Natural killer cell (primary cell): Measurements from ENCODE around the gene MYO1E. TPM values are rescaled to one million over a fixed set of nuclear protein-coding genes. Genes with fewer than 3 reads are reported as not detected.
A peak's percentile ranks its signal among the peaks of the same experiment; 100 is the strongest.
"Not testable (repeated sequence)": the region's sequence is repeated elsewhere in the genome, so short reads cannot be mapped to it uniquely, and the experiment has no call there.

ENCODE experiments used
- ATAC-seq, 3 donors: fragments of 150-1000 bp in 2 of 3; fragments of 200-7000 bp in 1 of 3; cut with Tn5 transposase; 1 replicate in 1 of 3; 2 replicates in 2 of 3; pipeline ENCODE4 v1.10.0; 2021; ENCODE audit warnings: mild to moderate bottlenecking in 2 of 3, moderate library complexity in 2 of 3
- DNase-seq, 2 donors: peaks; one replicate each; pipeline versions ENCODE4 v3.0.0 to v3.0.0-alpha.2; 2013 to 2021; ENCODE audit warnings: mixed read lengths in 1 of 2
- H3K27ac ChIP-seq: one replicate; pipeline ENCODE4 v1.5.1; 2013; ENCODE audit warnings: mild to moderate bottlenecking, low read length
- H3K27me3 ChIP-seq: one replicate; pipeline ENCODE4 v1.6.1; 2013; ENCODE audit warnings: low read length; ENCODE audit not compliant: control insufficient read depth, insufficient read depth
- H3K36me3 ChIP-seq: one replicate; pipeline ENCODE4 v1.6.1; 2013; ENCODE audit warnings: low read length; ENCODE audit not compliant: control insufficient read depth, insufficient read depth
- H3K4me1 ChIP-seq: one replicate; pipeline ENCODE4 v1.6.1; 2013; ENCODE audit warnings: low read length; ENCODE audit not compliant: control insufficient read depth, insufficient read depth
- H3K4me3 ChIP-seq: one replicate; pipeline ENCODE4 v1.5.1; 2013; ENCODE audit warnings: low read length
- H3K9me3 ChIP-seq: one replicate; pipeline ENCODE4 v1.6.1; 2013; ENCODE audit warnings: low read length; ENCODE audit not compliant: control insufficient read depth, insufficient read depth
- H3K27ac Mint-ChIP-seq, 2 donors: one replicate each; pipeline ENCODE4 v1.8.0; 2022; ENCODE audit warnings: mild to moderate bottlenecking in 2 of 2, mixed read lengths in 2 of 2, moderate library complexity in 1 of 2
- H3K27me3 Mint-ChIP-seq, 2 donors: one replicate each; pipeline ENCODE4 v1.8.0; 2022; ENCODE audit warnings: low read depth in 2 of 2, mixed read lengths in 2 of 2
- H3K36me3 Mint-ChIP-seq: one replicate; pipeline ENCODE4 v1.8.0; 2022; ENCODE audit warnings: mixed read lengths
- H3K4me1 Mint-ChIP-seq, 2 donors: one replicate each; pipeline ENCODE4 v1.8.0; 2022; ENCODE audit warnings: mixed read lengths in 2 of 2
- H3K4me3 Mint-ChIP-seq: one replicate; pipeline ENCODE4 v1.8.0; 2022; ENCODE audit warnings: mild to moderate bottlenecking, moderate library complexity, mixed read lengths
- H3K9me3 Mint-ChIP-seq, 2 donors: one replicate each; pipeline ENCODE4 v1.8.0; 2022; ENCODE audit warnings: mixed read lengths in 2 of 2
- WGBS: methylation state at CpG from one replicate; pipeline ENCODE4 v1.1.7; 2013; ENCODE audit warnings: missing lambda C conversion rate; ENCODE audit not compliant: insufficient coverage; 5-methylcytosine and 5-hydroxymethylcytosine counted together
- intact Hi-C: fragments of 100-400 bp; cut with micrococcal nuclease; formaldehyde crosslinking; loops from one replicate; pipeline ENCODE4 v1.14.2; 2022
- total RNA-seq, 4 donors: library from RNA; stranded (reverse); fragments of 120-200 nt in 1 of 4; gene quantifications; one replicate each; pipeline versions ENCODE4 v1.2.3 to v1.2.4, GENCODE V29; 2013 to 2022
- TF ChIP-seq, protein P1 (sequence below): fragments of 200-600 bp; IDR thresholded peaks from one replicate; pipeline ENCODE4 v1.8.0; 2022; ENCODE audit warnings: antibody characterized with exemption

MYO1E gene
- total RNA-seq, 3 donors from 2014 or later (not counting 1 experiment from before 2014, with no cell fraction given): 16.1 to 39.4 (median 22.7) TPM

DNA sequence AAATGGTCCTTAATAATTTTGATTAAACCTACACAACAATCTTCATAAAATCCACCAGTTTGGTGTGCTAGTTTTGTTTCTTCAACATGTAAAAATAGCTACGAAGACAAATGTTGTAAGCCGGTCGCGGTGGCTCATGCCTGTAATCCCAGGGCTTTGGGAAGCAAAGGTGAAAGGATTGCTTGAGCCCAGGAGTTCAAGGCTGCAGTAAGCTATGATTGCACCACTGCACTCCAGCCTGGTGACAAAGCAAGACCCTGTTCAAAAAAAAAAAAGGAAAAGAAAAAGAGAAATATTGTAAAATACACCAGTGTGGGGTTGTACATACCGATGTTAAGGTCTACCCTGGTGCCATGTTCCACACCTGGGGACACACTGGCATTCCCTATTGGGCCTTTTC, 91.0 kb downstream of the MYO1E start:
- no peaks in the 10 kb centered on the region for H3K9me3 Mint-ChIP-seq
- TF ChIP-seq, protein P1, sequence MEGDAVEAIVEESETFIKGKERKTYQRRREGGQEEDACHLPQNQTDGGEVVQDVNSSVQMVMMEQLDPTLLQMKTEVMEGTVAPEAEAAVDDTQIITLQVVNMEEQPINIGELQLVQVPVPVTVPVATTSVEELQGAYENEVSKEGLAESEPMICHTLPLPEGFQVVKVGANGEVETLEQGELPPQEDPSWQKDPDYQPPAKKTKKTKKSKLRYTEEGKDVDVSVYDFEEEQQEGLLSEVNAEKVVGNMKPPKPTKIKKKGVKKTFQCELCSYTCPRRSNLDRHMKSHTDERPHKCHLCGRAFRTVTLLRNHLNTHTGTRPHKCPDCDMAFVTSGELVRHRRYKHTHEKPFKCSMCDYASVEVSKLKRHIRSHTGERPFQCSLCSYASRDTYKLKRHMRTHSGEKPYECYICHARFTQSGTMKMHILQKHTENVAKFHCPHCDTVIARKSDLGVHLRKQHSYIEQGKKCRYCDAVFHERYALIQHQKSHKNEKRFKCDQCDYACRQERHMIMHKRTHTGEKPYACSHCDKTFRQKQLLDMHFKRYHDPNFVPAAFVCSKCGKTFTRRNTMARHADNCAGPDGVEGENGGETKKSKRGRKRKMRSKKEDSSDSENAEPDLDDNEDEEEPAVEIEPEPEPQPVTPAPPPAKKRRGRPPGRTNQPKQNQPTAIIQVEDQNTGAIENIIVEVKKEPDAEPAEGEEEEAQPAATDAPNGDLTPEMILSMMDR: no peak
- Histone ChIP-seq H3K4me3 (no peak overlapping the region), H3K9me3 (no peaks in the 10 kb centered on the region), H3K36me3 (no peaks in the 10 kb centered on the region), H3K4me1 (peaks cover 8% of the 10 kb centered on the region), H3K27me3 (no peaks in the 10 kb centered on the region), H3K27ac (no peak overlapping the region)
- 97% methylated on average over 5 of the region's 5 CpGs for WGBS
- no peaks in the 10 kb centered on the region for H3K36me3 Mint-ChIP-seq
- no peaks in the 10 kb centered on the region for H3K27me3 Mint-ChIP-seq
- no peak for DNase-seq
- ATAC-seq: no peak
- peaks cover 24 to 26% of the 10 kb centered on the region in 2 donors for H3K4me1 Mint-ChIP-seq
- peak overlapping the region; percentile 62 to 74 for H3K27ac Mint-ChIP-seq
- H3K4me3 Mint-ChIP-seq: no peak overlapping the region
- intact Hi-C loops: no loop called here

DNA sequence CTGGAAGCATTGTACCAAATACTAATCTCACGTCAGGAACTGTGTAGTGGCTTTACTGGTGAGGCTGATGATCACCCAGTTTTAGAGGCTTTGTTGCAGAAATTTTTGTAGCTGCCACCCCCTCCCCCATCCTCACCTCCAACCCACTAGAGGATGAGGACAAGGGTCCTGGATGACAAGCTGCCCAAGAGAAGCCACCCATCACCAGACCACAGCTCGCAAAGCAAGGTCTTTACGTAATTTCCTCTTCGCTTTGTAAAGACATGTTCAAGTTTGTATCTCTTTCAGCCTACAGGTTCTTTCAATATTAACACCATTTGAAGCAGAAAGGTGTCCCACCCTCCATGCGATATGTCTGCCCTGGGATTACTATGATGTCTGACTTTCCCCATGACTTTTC, 91.8 kb downstream of the MYO1E start:
- H3K4me1 ChIP-seq: peaks cover 8% of the 10 kb centered on the region
- H3K4me1 Mint-ChIP-seq: peaks cover 24 to 26% of the 10 kb centered on the region in 2 donors
- no peaks in the 10 kb centered on the region for H3K27me3 ChIP-seq
- WGBS: 55% methylated on average over 5 of the region's 5 CpGs
- no peak for DNase-seq
- intact Hi-C loops: no loop called here
- TF ChIP-seq, protein P1: no peak
- ATAC-seq: peak; percentile 65 to 91 (median 87)
- peak overlapping the region; percentile 38 for H3K27ac ChIP-seq
- H3K36me3 Mint-ChIP-seq: no peaks in the 10 kb centered on the region
- peak overlapping the region; percentile 49 to 74 for H3K27ac Mint-ChIP-seq
- no peaks in the 10 kb centered on the region for H3K36me3 ChIP-seq
- no peaks in the 10 kb centered on the region for H3K9me3 Mint-ChIP-seq
- H3K27me3 Mint-ChIP-seq: no peaks in the 10 kb centered on the region
- no peak overlapping the region for H3K4me3 ChIP-seq
- peak overlapping the region; percentile 56 for H3K4me3 Mint-ChIP-seq
- H3K9me3 ChIP-seq: no peaks in the 10 kb centered on the region

DNA sequence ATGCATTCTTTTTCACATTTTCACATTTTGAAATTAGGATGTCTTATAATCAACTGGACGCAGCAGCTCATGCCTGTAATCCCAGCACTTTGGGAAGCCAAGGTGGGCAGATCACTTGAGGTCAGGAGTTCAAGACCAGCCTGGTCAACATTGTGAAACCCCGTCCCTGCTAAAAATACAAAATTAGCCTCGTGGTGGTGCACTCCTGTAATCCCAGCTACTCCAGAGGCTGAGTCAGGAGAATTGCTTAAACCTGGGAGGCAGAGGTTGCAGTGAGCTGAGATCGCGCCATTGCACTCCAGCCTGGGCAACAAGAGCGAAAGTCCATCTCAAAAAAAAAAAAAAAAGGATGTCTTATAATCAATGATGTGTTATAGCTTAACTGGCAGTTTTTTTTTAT, 92.4 kb downstream of the MYO1E start:
- intact Hi-C loops, ATAC-seq: not testable (repeated sequence)

DNA sequence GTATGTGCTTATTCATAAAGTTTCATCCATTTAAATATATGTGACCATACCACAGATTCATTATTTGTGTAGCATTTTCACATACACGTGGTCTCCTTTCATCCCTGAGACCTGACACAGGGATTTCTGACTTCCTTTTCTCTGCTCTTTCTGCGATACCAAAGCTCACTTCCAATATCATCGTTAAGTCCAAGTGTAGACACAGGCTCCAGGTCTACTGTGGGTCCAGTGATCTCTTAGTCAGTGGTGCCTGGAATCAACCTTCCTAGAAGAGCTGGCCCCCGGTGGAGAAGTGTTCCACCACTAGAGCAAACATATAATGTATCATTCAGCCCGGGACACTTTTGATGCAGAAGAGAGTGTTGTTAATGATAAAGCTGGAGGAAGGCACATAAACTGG, 93.6 kb downstream of the MYO1E start:
- ATAC-seq: no peak
- Mint-ChIP-seq H3K27ac (no peak overlapping the region), H3K4me1 (peaks cover 35 to 39% of the 10 kb centered on the region in 2 donors), H3K4me3 (no peak overlapping the region), H3K9me3 (no peaks in the 10 kb centered on the region), H3K36me3 (no peaks in the 10 kb centered on the region), H3K27me3 (no peaks in the 10 kb centered on the region)
- Histone ChIP-seq H3K27me3 (no peaks in the 10 kb centered on the region), H3K4me1 (peaks cover 12% of the 10 kb centered on the region), H3K9me3 (no peaks in the 10 kb centered on the region), H3K4me3 (no peak overlapping the region), H3K36me3 (no peaks in the 10 kb centered on the region), H3K27ac (no peak overlapping the region)
- WGBS: 78% methylated on average over 3 of the region's 5 CpGs
- TF ChIP-seq, protein P1: no peak
- intact Hi-C loops: no loop called here
- no peak for DNase-seq

More for the DNA sequence above, 92.4 kb downstream of the MYO1E start:
- not testable (repeated sequence) for H3K27ac Mint-ChIP-seq, H3K9me3 Mint-ChIP-seq, H3K27me3 Mint-ChIP-seq, H3K4me3 ChIP-seq, H3K9me3 ChIP-seq, H3K27ac ChIP-seq, H3K27me3 ChIP-seq, DNase-seq, H3K4me3 Mint-ChIP-seq, H3K36me3 Mint-ChIP-seq, H3K36me3 ChIP-seq, H3K4me1 ChIP-seq
- H3K4me1 Mint-ChIP-seq: peaks cover 26 to 27% of the 10 kb centered on the region in 2 donors
- WGBS: 80% methylated on average over 6 of the region's 6 CpGs
